Measurements from ENCODE around the gene NDC1. TPM values are rescaled to one million over a fixed set of nuclear protein-coding genes. Genes with fewer than 3 reads are reported as not detected.
A peak's percentile ranks its signal among the peaks of the same experiment; 100 is the strongest.

Gene NDC1
- total RNA-seq, 1 donor = 12.7 TPM

- no peaks in the 10 kb centered on the region for H4K20me1 ChIP-seq (ENCODE audit: insufficient read depth, low read length)
- H3K36me3 ChIP-seq (ENCODE audit: insufficient read depth, low read length) = no peaks in the 10 kb centered on the region
- H3K9me3 ChIP-seq (ENCODE audit: low read depth, low read length) = no peaks in the 10 kb centered on the region
- TF ChIP-seq CTCF (IDR thresholded peaks at IDR 0.05; ENCODE audit: extremely low read depth, low read depth, low read length) = no peak
- peaks cover 59% of the 10 kb centered on the region for H3K4me1 ChIP-seq (ENCODE audit: insufficient read depth, low read length)
- peak overlapping the region; percentile 59 for H3K27ac ChIP-seq (ENCODE audit: low read depth, low read length)
- no peaks in the 10 kb centered on the region for H3K27me3 ChIP-seq (ENCODE audit: insufficient read depth, low read length)
- DNase-seq (ENCODE audit: insufficient read length, low spot score, missing footprints) = peak; percentile 81
- H3K4me2 ChIP-seq (ENCODE audit: insufficient read depth, low read length) = peak overlapping the region; percentile 84
- H3K79me2 ChIP-seq (ENCODE audit: insufficient read depth, low read length) = peaks cover 22% of the 10 kb centered on the region
- H3K4me3 ChIP-seq (ENCODE audit: insufficient read depth, low read length) = peak overlapping the region; percentile 79
- peak overlapping the region; percentile 80 for H2AFZ ChIP-seq (ENCODE audit: low read length)
Measured at GRCh38 chr1:53738205-53739108, 99.6 kb downstream of the NDC1 start.

GRCh38 chr1:53737648-53738204 is 100.4 kb downstream of the NDC1 start:
- H3K27me3 ChIP-seq (ENCODE audit: insufficient read depth, low read length) = no peaks in the 10 kb centered on the region
- H3K79me2 ChIP-seq (ENCODE audit: insufficient read depth, low read length) = peaks cover 22% of the 10 kb centered on the region
- no peak overlapping the region for H2AFZ ChIP-seq (ENCODE audit: low read length)
- peak; percentile 23 for DNase-seq (ENCODE audit: insufficient read length, low spot score, missing footprints)
- H3K4me2 ChIP-seq (ENCODE audit: insufficient read depth, low read length) = peak overlapping the region; percentile 84
- TF ChIP-seq CTCF (IDR thresholded peaks at IDR 0.05; ENCODE audit: extremely low read depth, low read depth, low read length) = no peak
- H4K20me1 ChIP-seq (ENCODE audit: insufficient read depth, low read length) = no peaks in the 10 kb centered on the region
- no peaks in the 10 kb centered on the region for H3K36me3 ChIP-seq (ENCODE audit: insufficient read depth, low read length)
- peak overlapping the region; percentile 79 for H3K4me3 ChIP-seq (ENCODE audit: insufficient read depth, low read length)
- H3K9me3 ChIP-seq (ENCODE audit: low read depth, low read length) = no peaks in the 10 kb centered on the region
- peak overlapping the region; percentile 59 for H3K27ac ChIP-seq (ENCODE audit: low read depth, low read length)
- peaks cover 64% of the 10 kb centered on the region for H3K4me1 ChIP-seq (ENCODE audit: insufficient read depth, low read length)

GRCh38 chr1:53736290-53736689 is 101.8 kb downstream of the NDC1 start:
- Histone ChIP-seq H3K79me2 (ENCODE audit: insufficient read depth, low read length) (peaks cover 24% of the 10 kb centered on the region), H3K36me3 (ENCODE audit: insufficient read depth, low read length) (no peaks in the 10 kb centered on the region), H3K27ac (ENCODE audit: low read depth, low read length) (peak overlapping the region; percentile 99), H3K4me2 (ENCODE audit: insufficient read depth, low read length) (peak overlapping the region; percentile 3), H3K4me1 (ENCODE audit: insufficient read depth, low read length) (peaks cover 76% of the 10 kb centered on the region), H3K9me3 (ENCODE audit: low read depth, low read length) (no peaks in the 10 kb centered on the region), H3K27me3 (ENCODE audit: insufficient read depth, low read length) (no peaks in the 10 kb centered on the region), H2AFZ (ENCODE audit: low read length) (no peak overlapping the region), H4K20me1 (ENCODE audit: insufficient read depth, low read length) (no peaks in the 10 kb centered on the region), H3K4me3 (ENCODE audit: insufficient read depth, low read length) (no peak overlapping the region)
- no peak for TF ChIP-seq CTCF (IDR thresholded peaks at IDR 0.05; ENCODE audit: extremely low read depth, low read depth, low read length)
- DNase-seq (ENCODE audit: insufficient read length, low spot score, missing footprints) = peak; percentile 90

GRCh38 chr1:53735681-53736080 is 102.4 kb downstream of the NDC1 start:
- H3K27ac ChIP-seq (ENCODE audit: low read depth, low read length) = peak overlapping the region; percentile 99
- peak overlapping the region; percentile 84 for H3K4me2 ChIP-seq (ENCODE audit: insufficient read depth, low read length)
- H4K20me1 ChIP-seq (ENCODE audit: insufficient read depth, low read length) = no peaks in the 10 kb centered on the region
- H3K4me1 ChIP-seq (ENCODE audit: insufficient read depth, low read length) = peaks cover 77% of the 10 kb centered on the region
- no peaks in the 10 kb centered on the region for H3K36me3 ChIP-seq (ENCODE audit: insufficient read depth, low read length)
- DNase-seq (ENCODE audit: insufficient read length, low spot score, missing footprints) = peak; percentile 18
- no peaks in the 10 kb centered on the region for H3K9me3 ChIP-seq (ENCODE audit: low read depth, low read length)
- no peak overlapping the region for H2AFZ ChIP-seq (ENCODE audit: low read length)
- no peak overlapping the region for H3K4me3 ChIP-seq (ENCODE audit: insufficient read depth, low read length)
- TF ChIP-seq CTCF (IDR thresholded peaks at IDR 0.05; ENCODE audit: extremely low read depth, low read depth, low read length) = no peak
- peaks cover 30% of the 10 kb centered on the region for H3K79me2 ChIP-seq (ENCODE audit: insufficient read depth, low read length)
- H3K27me3 ChIP-seq (ENCODE audit: insufficient read depth, low read length) = no peaks in the 10 kb centered on the region

All from osteoblast (primary cell).